ENCODE measurements around the gene RTN4RL1. TPM values are rescaled to one million over a fixed set of nuclear protein-coding genes. Genes with fewer than 3 reads are reported as not detected.

Gene RTN4RL1
- total and polyA plus RNA-seq, 4 donors, result 0.65 to 7.3 (median 2.4) TPM

DNA sequence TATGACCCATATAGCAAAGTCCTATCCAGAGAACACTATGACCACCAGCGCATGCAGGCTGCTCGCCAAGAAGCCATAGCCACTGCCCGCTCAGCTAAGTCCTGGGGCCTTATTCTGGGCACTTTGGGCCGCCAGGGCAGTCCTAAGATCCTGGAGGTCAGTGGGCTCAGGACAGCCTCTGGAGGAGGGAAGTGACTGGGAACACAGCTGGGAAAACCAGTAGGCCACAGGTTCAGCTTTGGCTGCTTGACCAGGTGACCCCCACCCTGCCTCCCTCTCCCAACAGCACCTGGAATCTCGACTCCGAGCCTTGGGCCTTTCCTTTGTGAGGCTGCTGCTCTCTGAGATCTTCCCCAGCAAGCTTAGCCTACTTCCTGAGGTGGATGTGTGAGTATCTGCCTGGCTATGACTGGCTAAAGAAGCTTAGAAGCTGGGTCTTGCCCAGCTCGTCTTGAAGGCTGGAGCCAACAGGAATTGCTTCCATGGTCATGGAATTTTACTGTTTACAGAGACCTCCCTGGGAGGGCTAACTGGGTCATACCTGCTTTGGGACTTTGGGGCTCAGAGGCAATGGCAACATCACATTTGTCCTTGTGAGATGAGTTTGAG, 15.2 kb upstream of the RTN4RL1 start:
- DNase-seq, result no peak
- no peak overlapping the region for H3K27ac ChIP-seq (ENCODE audit: low read depth in 1 of 2, low read length in 1 of 2)

GRCh38 chr17:2037155-2037554, 12.0 kb upstream of the RTN4RL1 start:
- ATAC-seq (ENCODE audit: insufficient read depth, low FRiP score) (no peak), DNase-seq (no peak)
- peaks cover 0 to 46% (median 17%) of the 10 kb centered on the region in 4 donors for H3K36me3 ChIP-seq (ENCODE audit: control insufficient read depth in 4 of 4, insufficient read depth in 4 of 4, low read length in 4 of 4)
- no peak overlapping the region for H3K4me3 ChIP-seq
- H3K4me1 ChIP-seq (ENCODE audit: control insufficient read depth in 5 of 5, insufficient read depth in 5 of 5, low read length in 5 of 5), result peaks cover 0 to 5% (median 3%) of the 10 kb centered on the region in 5 donors
- no peaks in the 10 kb centered on the region for H3K9me3 ChIP-seq (ENCODE audit: control insufficient read depth in 4 of 4, insufficient read depth in 3 of 4, low read length in 3 of 4)
- no peaks in the 10 kb centered on the region for H3K27me3 ChIP-seq (ENCODE audit: control insufficient read depth in 3 of 3, insufficient read depth in 3 of 3, low read length in 2 of 3)
- TF ChIP-seq, protein P1, sequence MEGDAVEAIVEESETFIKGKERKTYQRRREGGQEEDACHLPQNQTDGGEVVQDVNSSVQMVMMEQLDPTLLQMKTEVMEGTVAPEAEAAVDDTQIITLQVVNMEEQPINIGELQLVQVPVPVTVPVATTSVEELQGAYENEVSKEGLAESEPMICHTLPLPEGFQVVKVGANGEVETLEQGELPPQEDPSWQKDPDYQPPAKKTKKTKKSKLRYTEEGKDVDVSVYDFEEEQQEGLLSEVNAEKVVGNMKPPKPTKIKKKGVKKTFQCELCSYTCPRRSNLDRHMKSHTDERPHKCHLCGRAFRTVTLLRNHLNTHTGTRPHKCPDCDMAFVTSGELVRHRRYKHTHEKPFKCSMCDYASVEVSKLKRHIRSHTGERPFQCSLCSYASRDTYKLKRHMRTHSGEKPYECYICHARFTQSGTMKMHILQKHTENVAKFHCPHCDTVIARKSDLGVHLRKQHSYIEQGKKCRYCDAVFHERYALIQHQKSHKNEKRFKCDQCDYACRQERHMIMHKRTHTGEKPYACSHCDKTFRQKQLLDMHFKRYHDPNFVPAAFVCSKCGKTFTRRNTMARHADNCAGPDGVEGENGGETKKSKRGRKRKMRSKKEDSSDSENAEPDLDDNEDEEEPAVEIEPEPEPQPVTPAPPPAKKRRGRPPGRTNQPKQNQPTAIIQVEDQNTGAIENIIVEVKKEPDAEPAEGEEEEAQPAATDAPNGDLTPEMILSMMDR (IDR thresholded peaks at IDR 0.05; ENCODE audit: control extremely low read depth, extremely low read depth), result no peak
- WGBS, 2 donors, result 90 to 92% methylated on average over 10 of the region's 10 CpGs
- no peak overlapping the region for H3K9ac ChIP-seq (ENCODE audit: insufficient read depth in 1 of 2, low read length in 2 of 2)
- no peak overlapping the region for H3K27ac ChIP-seq (ENCODE audit: low read depth in 1 of 2, low read length in 1 of 2)

More for the DNA sequence above, 15.2 kb upstream of the RTN4RL1 start:
- TF ChIP-seq, protein P1 (IDR thresholded peaks at IDR 0.05; ENCODE audit: control extremely low read depth, extremely low read depth), result no peak
- H3K36me3 ChIP-seq (ENCODE audit: control insufficient read depth in 4 of 4, insufficient read depth in 4 of 4, low read length in 4 of 4), result peaks cover 0 to 36% (median 25%) of the 10 kb centered on the region in 4 donors
- 88 to 95% methylated on average over 7 of the region's 7 CpGs for WGBS, 2 donors
- H3K4me1 ChIP-seq (ENCODE audit: control insufficient read depth in 5 of 5, insufficient read depth in 5 of 5, low read length in 5 of 5), result peaks cover 0 to 13% (median 7%) of the 10 kb centered on the region in 5 donors
- no peak overlapping the region for H3K4me3 ChIP-seq
- H3K9ac ChIP-seq (ENCODE audit: insufficient read depth in 1 of 2, low read length in 2 of 2), result no peak overlapping the region
- H3K9me3 ChIP-seq (ENCODE audit: control insufficient read depth in 4 of 4, insufficient read depth in 3 of 4, low read length in 3 of 4), result no peaks in the 10 kb centered on the region
- H3K27me3 ChIP-seq (ENCODE audit: control insufficient read depth in 3 of 3, insufficient read depth in 3 of 3, low read length in 2 of 3), result no peaks in the 10 kb centered on the region
- ATAC-seq (ENCODE audit: insufficient read depth, low FRiP score), result no peak

GRCh38 chr17:2035541-2036488, 10.7 kb upstream of the RTN4RL1 start:
- H3K27ac ChIP-seq (ENCODE audit: low read depth in 1 of 2, low read length in 1 of 2), result no peak overlapping the region
- ATAC-seq (ENCODE audit: insufficient read depth, low FRiP score) (no peak), DNase-seq (no peak)
- peaks cover 0 to 4% (median 3%) of the 10 kb centered on the region in 5 donors for H3K4me1 ChIP-seq (ENCODE audit: control insufficient read depth in 5 of 5, insufficient read depth in 5 of 5, low read length in 5 of 5)
- WGBS, 2 donors, result 93 to 95% methylated on average over 29 of the region's 29 CpGs
- no peaks in the 10 kb centered on the region for H3K27me3 ChIP-seq (ENCODE audit: control insufficient read depth in 3 of 3, insufficient read depth in 3 of 3, low read length in 2 of 3)
- H3K9me3 ChIP-seq (ENCODE audit: control insufficient read depth in 4 of 4, insufficient read depth in 3 of 4, low read length in 3 of 4), result no peaks in the 10 kb centered on the region
- H3K4me3 ChIP-seq, result no peak overlapping the region
- peaks cover 0 to 46% (median 17%) of the 10 kb centered on the region in 4 donors for H3K36me3 ChIP-seq (ENCODE audit: control insufficient read depth in 4 of 4, insufficient read depth in 4 of 4, low read length in 4 of 4)
- no peak overlapping the region for H3K9ac ChIP-seq (ENCODE audit: insufficient read depth in 1 of 2, low read length in 2 of 2)
- TF ChIP-seq, protein P1 (IDR thresholded peaks at IDR 0.05; ENCODE audit: control extremely low read depth, extremely low read depth), result no peak
